PC-3 (cell line): Measurements from ENCODE around the gene CCDC92.

Experiments
- CTCF ChIP-seq: fragments of 300-600 bp; sonication (generic); conservative IDR thresholded peaks from 2 replicates; pipeline ENCODE4 v1.5.1; 2017; ENCODE audit warnings: antibody characterized with exemption, low read depth, mild to moderate bottlenecking, low read length
- EZH2 ChIP-seq: fragments of 300-600 bp; sonication (generic); IDR thresholded peaks from one replicate; pipeline ENCODE4 v1.6.1; 2017; ENCODE audit warnings: antibody characterized with exemption, mild to moderate bottlenecking, low read length; ENCODE audit not compliant: unreplicated experiment

- TF ChIP-seq CTCF (no peak), EZH2 (no peak)
These were observed 37.8 kb downstream of the CCDC92 start for GRCh38 chr12:123934829-123935228.
